ENCODE results near the gene SULT1C3. TPM values are rescaled to one million over a fixed set of nuclear protein-coding genes. Genes with fewer than 3 reads are reported as not detected.

SULT1C3 gene
- total and polyA plus RNA-seq, 2 of the 13 experiments (the other 11 are each of a cell fraction or from before 2014, with no cell fraction given), result not detected

DNA sequence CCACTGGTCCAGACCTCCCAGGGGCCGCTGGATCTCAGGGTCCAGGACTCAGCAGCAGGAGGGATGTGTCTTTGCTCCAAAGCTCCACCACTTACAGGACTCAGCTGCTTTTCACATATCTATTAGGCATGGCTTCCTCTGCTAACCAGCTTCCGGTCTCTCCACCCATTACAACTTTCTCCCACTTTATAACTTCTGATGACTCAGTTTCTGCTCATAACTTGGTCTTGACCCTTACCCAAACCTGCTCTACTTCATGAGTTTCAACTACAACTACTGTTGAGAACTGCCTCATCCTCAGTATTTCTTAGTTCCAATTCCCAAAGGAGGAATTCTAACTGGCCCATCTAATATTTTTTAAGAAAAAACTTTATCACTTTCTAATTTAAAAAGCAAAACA is 66.1 kb downstream of the SULT1C3 start:
- H2AFZ ChIP-seq (ENCODE audit: low read length), result no peak overlapping the region
- H3K27ac ChIP-seq (ENCODE audit: extremely low read length, insufficient read depth, low read length), result no peak overlapping the region
- intact Hi-C loops (cut with micrococcal nuclease; ENCODE audit: unreplicated experiment) (no loop called here), in situ Hi-C loops (cut with HindIII; ENCODE audit: extremely low pct_ligation_motif_present, low pct_unique_long_range_greater_than_20kb) (no loop called here)
- H3K4me1 ChIP-seq (ENCODE audit: insufficient read depth, low read length), result no peaks in the 10 kb centered on the region
- no peaks in the 10 kb centered on the region; a peak in 1 of 5 replicates for H3K27me3 ChIP-seq (ENCODE audit: control insufficient read depth in 1 of 2, insufficient read depth in 2 of 2, low read length in 2 of 2)
- no peak overlapping the region for H3K9ac ChIP-seq (ENCODE audit: insufficient read depth, low read depth, low read length)
- no peak for DNase-seq (ENCODE audit: low spot score)
- no peak for FAIRE-seq
- TF ChIP-seq RAD21 (CRISPR knock-in tag; IDR thresholded peaks at IDR 0.05), result no peak
- no peak for TF ChIP-seq DNMT3B (CRISPR knock-in tag; conservative IDR thresholded peaks at IDR 0.05)
- TF ChIP-seq ZNF747 (CRISPR knock-in tag; IDR thresholded peaks at IDR 0.05; ENCODE audit: borderline replicate concordance), result no peak
- no peak for TF ChIP-seq NFE2 (CRISPR knock-in tag; IDR thresholded peaks at IDR 0.05)
- TF ChIP-seq NR2F2 (IDR thresholded peaks at IDR 0.05; ENCODE audit: borderline replicate concordance, low read depth), result no peak
- TF ChIP-seq NFIB (CRISPR knock-in tag; IDR thresholded peaks at IDR 0.05; ENCODE audit: borderline replicate concordance), result no peak
- TF ChIP-seq HDAC2 (CRISPR knock-in tag; IDR thresholded peaks at IDR 0.05), result no peak
- TF ChIP-seq MED8 (CRISPR knock-in tag; IDR thresholded peaks at IDR 0.05; ENCODE audit: insufficient replicate concordance), result no peak
- no peak for TF ChIP-seq ZBTB21 (CRISPR knock-in tag; IDR thresholded peaks at IDR 0.05)
- no peak for TF ChIP-seq RBM22 (optimal IDR thresholded peaks at IDR 0.05; ENCODE audit: low read length)
- TF ChIP-seq TCF7 (IDR thresholded peaks at IDR 0.05; ENCODE audit: low read depth), result no peak
- no peaks in the 10 kb centered on the region for H3K9me3 ChIP-seq (ENCODE audit: low read length)
- no peaks in the 10 kb centered on the region for H3K36me3 ChIP-seq (replicated peaks in 1 of 2; ENCODE audit: control insufficient read depth in 1 of 2, insufficient read depth in 2 of 2, low read length in 2 of 2)
- no peaks in the 10 kb centered on the region for H3K79me2 ChIP-seq (ENCODE audit: insufficient read depth, low read length)
- H3K4me3 ChIP-seq (replicated peaks in 1 of 3; ENCODE audit: insufficient read depth in 1 of 3, low read depth in 2 of 3, low read length in 3 of 3), result no peak overlapping the region
- H3K4me2 ChIP-seq (ENCODE audit: low read depth, low read length), result no peak overlapping the region
- ATAC-seq, result no peak
- ChIA-PET POLR2A (interaction anchor here (0.6 kb wide), 1 partner anchor 227 kb away, joined by 4 read pairs; no protein-coding TSS in a partner anchor), CTCF (ENCODE audit: low intra/inter-chr PET ratio, low total read pairs) (no interaction called here)
- WGBS (ENCODE audit: low lambda C conversion rate), result 71% methylated on average over 2 of the region's 2 CpGs
- no TSS peak for BruUV-seq (replicated peaks)
- no peaks in the 10 kb centered on the region for H4K20me1 ChIP-seq (ENCODE audit: insufficient read depth, low read length)

DNA sequence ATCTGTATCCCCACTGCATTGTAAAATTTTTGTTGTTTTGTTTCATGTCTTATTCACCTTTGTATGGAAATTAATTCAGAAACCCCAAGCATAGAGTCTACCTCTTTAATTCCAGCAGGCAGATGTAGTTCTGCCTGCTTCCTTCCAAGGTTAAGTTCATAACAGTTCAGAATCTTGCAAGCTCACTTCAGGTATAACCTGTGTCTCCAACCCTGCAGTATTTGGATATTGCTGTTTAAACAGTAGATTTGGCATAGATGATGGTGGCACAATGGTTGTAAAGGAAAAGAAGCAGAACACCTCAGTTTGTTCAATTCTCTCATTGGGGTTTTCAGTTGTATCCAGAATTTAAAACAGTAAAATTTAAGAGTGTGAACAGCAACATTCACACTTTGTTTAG is 70.1 kb downstream of the SULT1C3 start:
- no TSS peak for BruUV-seq (replicated peaks)
- Histone ChIP-seq H2AFZ (ENCODE audit: low read length) (no peak overlapping the region), H3K9ac (ENCODE audit: insufficient read depth, low read depth, low read length) (no peak overlapping the region), H3K27ac (ENCODE audit: extremely low read length, insufficient read depth, low read length) (no peak overlapping the region), H3K79me2 (ENCODE audit: insufficient read depth, low read length) (no peaks in the 10 kb centered on the region), H4K20me1 (ENCODE audit: insufficient read depth, low read length) (no peaks in the 10 kb centered on the region), H3K4me1 (ENCODE audit: insufficient read depth, low read length) (peaks cover 9% of the 10 kb centered on the region), H3K27me3 (ENCODE audit: control insufficient read depth in 1 of 2, insufficient read depth in 2 of 2, low read length in 2 of 2) (no peaks in the 10 kb centered on the region), H3K9me3 (ENCODE audit: low read length) (peaks cover 4% of the 10 kb centered on the region; the same call in 1 of the 2 replicates), H3K4me2 (ENCODE audit: low read depth, low read length) (no peak overlapping the region), H3K36me3 (replicated peaks in 1 of 2; ENCODE audit: control insufficient read depth in 1 of 2, insufficient read depth in 2 of 2, low read length in 2 of 2) (no peaks in the 10 kb centered on the region), H3K4me3 (replicated peaks in 1 of 3; ENCODE audit: insufficient read depth in 1 of 3, low read depth in 2 of 3, low read length in 3 of 3) (no peak overlapping the region)
- intact Hi-C loops (cut with micrococcal nuclease; ENCODE audit: unreplicated experiment), result no loop called here
- ChIA-PET POLR2A (no interaction called here), CTCF (ENCODE audit: low intra/inter-chr PET ratio, low total read pairs) (no interaction called here)
- DNase-seq (ENCODE audit: low spot score) (no peak), FAIRE-seq (no peak), ATAC-seq (no peak)
- in situ Hi-C loops (cut with HindIII; ENCODE audit: extremely low pct_ligation_motif_present, low pct_unique_long_range_greater_than_20kb), result no loop called here
- no peak for TF ChIP-seq MBD4 (IDR thresholded peaks at IDR 0.05; ENCODE audit: borderline replicate concordance, low read length)
- no peak for TF ChIP-seq PLRG1 (conservative IDR thresholded peaks at IDR 0.05)
- TF ChIP-seq ZKSCAN1 (IDR thresholded peaks at IDR 0.05; ENCODE audit: low read length), result no peak
- no peak for TF ChIP-seq ZNF546 (CRISPR knock-in tag; conservative IDR thresholded peaks at IDR 0.05)
- no peak for TF ChIP-seq BCL6 (CRISPR knock-in tag; IDR thresholded peaks at IDR 0.05)
- TF ChIP-seq ZIK1 (CRISPR knock-in tag; IDR thresholded peaks at IDR 0.05; ENCODE audit: borderline replicate concordance, low read depth), result no peak
- TF ChIP-seq ZNF20 (CRISPR knock-in tag; IDR thresholded peaks at IDR 0.05), result no peak
- TF ChIP-seq AKNA (CRISPR knock-in tag; IDR thresholded peaks at IDR 0.05; ENCODE audit: borderline replicate concordance), result no peak

Data from HepG2 (cell line).